HEK293T (cell line): Measurements from ENCODE around the gene ITFG2.

Source experiments
- ELF4 ChIP-seq: fragments of 450-650 bp; IDR thresholded peaks from 2 replicates; pipeline ENCODE4 v1.6.1; 2017; ENCODE audit warnings: antibody characterized with exemption
- FOXA1 ChIP-seq: fragments of 450-650 bp; IDR thresholded peaks from 2 replicates; pipeline ENCODE4 v1.6.1; 2016; ENCODE audit warnings: mild to moderate bottlenecking
- FOXM1 ChIP-seq: fragments of 450-650 bp; IDR thresholded peaks from 2 replicates; pipeline ENCODE4 v1.6.1; 2017; ENCODE audit warnings: mild to moderate bottlenecking, borderline replicate concordance
- SP1 ChIP-seq: fragments of 450-650 bp; IDR thresholded peaks from 2 replicates; pipeline ENCODE4 v1.6.1; 2017

GRCh38 chr12:2835691-2836403 lies 23.4 kb downstream of the ITFG2 start:
- TF ChIP-seq FOXM1 (no peak), ELF4 (no peak), FOXA1 (no peak), SP1 (no peak)
